GM12872 (cell line): Measurements from ENCODE around the gene EEPD1.

Source experiments
- CTCF ChIP-seq: IDR thresholded peaks from 3 replicates; pipeline ENCODE4 v1.5.1; 2011; ENCODE audit warnings: low read depth, mild to moderate bottlenecking, low read length, moderate library complexity; ENCODE audit not compliant: insufficient read depth

Gene EEPD1

GRCh38 chr7:36317276-36317675 is 164.2 kb downstream of the EEPD1 start:
- no peak for TF ChIP-seq CTCF

DNA sequence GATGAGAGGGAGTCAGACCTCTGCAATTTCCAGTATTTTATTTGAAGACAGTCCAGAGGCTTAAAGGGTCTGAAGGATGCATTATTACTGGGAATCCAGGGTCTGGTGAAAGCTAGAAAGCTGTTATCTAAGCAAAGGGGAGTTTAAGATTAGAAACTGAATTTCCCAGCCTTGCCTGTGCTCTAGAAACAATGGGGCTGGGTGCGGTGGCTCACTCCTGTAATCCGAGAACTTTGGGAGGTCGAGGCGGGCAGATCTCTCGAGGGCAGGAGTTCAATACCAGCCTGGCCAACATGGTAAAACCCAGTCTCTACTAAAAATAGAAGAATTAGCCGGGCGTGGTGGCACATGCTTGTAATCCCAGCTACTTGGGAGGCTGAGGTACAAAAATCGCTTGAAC is 165.1 kb downstream of the EEPD1 start:
- TF ChIP-seq CTCF = no peak

DNA sequence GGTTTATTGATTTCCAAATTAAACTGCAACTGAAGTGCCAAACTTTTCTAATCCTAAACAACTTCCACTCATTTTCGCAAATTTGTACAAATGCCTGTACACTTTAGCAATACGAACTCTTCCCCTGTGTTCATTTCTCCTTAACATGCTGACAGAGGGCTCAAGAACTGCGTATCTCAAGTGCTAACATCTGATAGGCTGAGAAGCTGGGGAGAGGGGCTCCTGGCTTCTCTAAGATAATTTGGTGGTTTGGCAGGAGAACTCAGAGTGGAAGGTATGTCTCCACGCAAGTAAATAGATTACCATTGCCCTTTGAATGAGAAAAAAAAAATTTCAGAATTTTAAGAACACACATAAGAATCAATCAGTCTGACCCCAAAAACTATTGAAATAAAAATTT is 183.3 kb downstream of the EEPD1 start:
- TF ChIP-seq CTCF = no peak

- no peak for TF ChIP-seq CTCF
These were observed 185.2 kb downstream of the EEPD1 start for GRCh38 chr7:36338256-36338655.

DNA sequence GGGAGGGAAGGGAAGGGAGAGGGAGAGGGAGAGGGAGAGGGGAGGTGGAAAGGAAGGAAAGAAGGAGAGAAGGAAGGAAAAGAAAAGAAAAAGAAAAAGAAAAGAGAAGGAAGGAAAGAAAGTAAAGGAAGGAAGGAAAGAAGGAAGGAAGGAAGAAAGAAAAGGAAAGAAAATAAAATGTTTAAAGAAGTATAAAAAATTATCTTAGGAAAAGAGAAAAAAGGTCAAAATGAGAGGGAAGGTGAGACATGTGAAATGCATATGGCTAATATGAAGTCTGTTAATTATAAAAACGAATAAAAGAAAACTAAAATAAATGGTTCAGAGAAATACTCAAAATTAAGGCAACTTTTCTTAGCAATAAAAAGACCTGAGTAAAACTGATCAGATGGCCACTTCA is 190.5 kb downstream of the EEPD1 start:
- TF ChIP-seq CTCF = no peak

- TF ChIP-seq CTCF = no peak
These were observed 191.6 kb downstream of the EEPD1 start for GRCh38 chr7:36344622-36345021.

- TF ChIP-seq CTCF = no peak
These were observed 193.3 kb downstream of the EEPD1 start for GRCh38 chr7:36346260-36346831.

- TF ChIP-seq CTCF = no peak
These were observed 195.2 kb downstream of the EEPD1 start for GRCh38 chr7:36348256-36348655.
